SK-N-SH (cell line): Measurements from ENCODE around the gene PDLIM5. TPM values are rescaled to one million over a fixed set of nuclear protein-coding genes. Genes with fewer than 3 reads are reported as not detected.
"Not testable (repeated sequence)": the region's sequence is repeated elsewhere in the genome, so short reads cannot be mapped to it uniquely, and the experiment has no call there.

Source experiments
- CTCF ChIA-PET: fragments of 300-600, 350-600 bp; formaldehyde crosslinking; extraction: SDS; loops from one replicate; lab custom pipeline; 2021; lab: Yijun Ruan, JAX
- POLR2A ChIA-PET: fragments of 350-600 bp; sonication (Branson Sonifier 250); formaldehyde crosslinking; extraction: SDS; loops from one replicate; lab custom pipeline; 2020; ENCODE audit warnings: antibody characterized with exemption, inconsistent platforms; lab: Yijun Ruan, JAX
- DNase-seq: peaks from one replicate; pipeline ENCODE4 v3.0.0; 2012
- H2AFZ ChIP-seq: fragments of 200-600 bp; sonication (generic); 2 replicates; pipeline ENCODE4 v1.8.1; 2016; ENCODE audit warnings: antibody characterized with exemption, mild to moderate bottlenecking, low read depth
- H3F3A ChIP-seq: fragments of 200-600 bp; sonication (generic); replicated peaks from 2 replicates; pipeline ENCODE3; 2016; ENCODE audit warnings: antibody characterized with exemption, mild to moderate bottlenecking; ENCODE audit not compliant: insufficient read depth
- H3K27ac ChIP-seq, 2 experiments: fragments of 200-500 bp in 1 of 2; fragments of 200-600 bp in 1 of 2; sonication (Bioruptor generic) in 1 of 2; sonication (generic), shearing (Covaris generic) in 1 of 2; 2 replicates each; pipeline versions ENCODE4 v1.5.1 to v1.6.1; 2014 to 2016; ENCODE audit warnings: low read depth in 2 of 2, inconsistent platforms in 1 of 2, low read length in 1 of 2, mild to moderate bottlenecking in 1 of 2, mixed read lengths in 1 of 2
- H3K27me3 ChIP-seq: fragments of 200-600 bp; sonication (generic), shearing (Covaris generic); 2 replicates; pipeline ENCODE4 v1.6.1; 2016; ENCODE audit warnings: mixed run types; ENCODE audit not compliant: insufficient read depth
- H3K36me3 ChIP-seq, 2 experiments: fragments of 200-500 bp in 1 of 2; fragments of 200-600 bp in 1 of 2; sonication (Bioruptor generic) in 1 of 2; sonication (generic) in 1 of 2; replicated peaks in 1 of 2; 2 replicates each; pipeline versions ENCODE3 to v1.5.1; 2014 to 2016; ENCODE audit warnings: low read length in 1 of 2, mild to moderate bottlenecking in 1 of 2; ENCODE audit not compliant: insufficient read depth in 2 of 2, control insufficient read depth in 1 of 2
- H3K4me1 ChIP-seq, 2 experiments: fragments of 200-500 bp in 1 of 2; fragments of 200-600 bp in 1 of 2; sonication (Bioruptor generic) in 1 of 2; sonication (generic), shearing (Covaris generic) in 1 of 2; 2 replicates each; pipeline versions ENCODE4 v1.5.1 to v1.6.1; 2014 to 2016; ENCODE audit warnings: low read depth in 1 of 2, low read length in 1 of 2, mixed run types in 1 of 2; ENCODE audit not compliant: insufficient read depth in 2 of 2, control insufficient read depth in 1 of 2
- H3K4me2 ChIP-seq: fragments of 200-600 bp; sonication (generic), shearing (Covaris generic); 2 replicates; pipeline ENCODE4 v1.6.1; 2017; ENCODE audit warnings: mixed run types
- H3K4me3 ChIP-seq, 2 experiments: fragments of 200-500 bp in 1 of 2; fragments of 200-600 bp in 1 of 2; sonication (Bioruptor generic) in 1 of 2; sonication (generic), shearing (Covaris generic) in 1 of 2; 2 replicates each; pipeline versions ENCODE4 v1.5.1 to v1.8.1; 2014 to 2016; ENCODE audit warnings: low read depth in 2 of 2, inconsistent platforms in 1 of 2, low read length in 1 of 2, mild to moderate bottlenecking in 1 of 2, mixed read lengths in 1 of 2, moderate library complexity in 1 of 2
- H3K79me2 ChIP-seq: fragments of 200-600 bp; sonication (generic); 2 replicates; pipeline ENCODE4 v1.8.1; 2017; ENCODE audit warnings: mild to moderate bottlenecking; ENCODE audit not compliant: insufficient read depth
- H3K9ac ChIP-seq: fragments of 200-600 bp; sonication (generic); 2 replicates; pipeline ENCODE4 v1.6.1; 2017; ENCODE audit warnings: mixed run types
- H3K9me2 ChIP-seq: fragments of 200-600 bp; sonication (generic); 2 replicates; pipeline ENCODE4 v1.6.1; 2017; ENCODE audit warnings: mixed run types
- H3K9me3 ChIP-seq: fragments of 200-600 bp; sonication (generic); 2 replicates; pipeline ENCODE4 v1.6.1; 2017; ENCODE audit warnings: mixed run types, mild to moderate bottlenecking, moderate library complexity
- H4K20me1 ChIP-seq: fragments of 200-600 bp; sonication (generic); 2 replicates; pipeline ENCODE4 v1.6.1; 2017; ENCODE audit warnings: mild to moderate bottlenecking, mixed run types; ENCODE audit not compliant: insufficient read depth
- EP300 ChIP-seq, 2 experiments: IDR thresholded peaks; 2 replicates each; pipeline versions ENCODE4 v1.4.0 to v1.6.1; 2012; ENCODE audit warnings: borderline replicate concordance in 1 of 2, low read depth in 1 of 2, low read length in 1 of 2
- FOSL2 ChIP-seq: IDR thresholded peaks from 2 replicates; pipeline ENCODE4 v1.4.0; 2012; ENCODE audit warnings: low read depth, mild to moderate bottlenecking, moderate library complexity, borderline replicate concordance
- JUND ChIP-seq: IDR thresholded peaks from 2 replicates; pipeline ENCODE4 v1.4.0; 2012
- NRF1 ChIP-seq: IDR thresholded peaks from 2 replicates; pipeline ENCODE4 v1.6.1; 2012; ENCODE audit warnings: low read depth, mild to moderate bottlenecking, low read length
- RAD21 ChIP-seq: IDR thresholded peaks from 2 replicates; pipeline ENCODE4 v1.6.1; 2012; ENCODE audit warnings: mild to moderate bottlenecking, low read length
- RXRA ChIP-seq: IDR thresholded peaks from 2 replicates; pipeline ENCODE4 v1.4.0; 2012; ENCODE audit warnings: low read depth, mild to moderate bottlenecking, borderline replicate concordance
- WGBS: methylation state at CpG from one replicate; pipeline ENCODE4 v1.1.6; 2017; ENCODE audit warnings: low lambda C conversion rate; 5-methylcytosine and 5-hydroxymethylcytosine counted together
- polyA plus RNA-seq, 3 experiments: library from polyadenylated mRNA; depleted of rRNA; stranded (reverse); fragments of >200 nt; gene quantifications; 2 replicates each; pipeline ENCODE4 v1.2.3, GENCODE V29; 2012
- TF ChIP-seq, protein P1 (sequence below): fragments of 150-350 bp; IDR thresholded peaks from 2 replicates; pipeline ENCODE4 v1.6.1; 2016; ENCODE audit warnings: mild to moderate bottlenecking, low read depth, low read length
- TF ChIP-seq, protein P2 (sequence below): fragments of 200-600 bp; sonication (generic); IDR thresholded peaks from 2 replicates; pipeline ENCODE4 v1.6.1; 2017; ENCODE audit warnings: antibody characterized with exemption, mild to moderate bottlenecking, moderate library complexity
- TF ChIP-seq, protein P3 (sequence below): IDR thresholded peaks from 2 replicates; pipeline ENCODE4 v1.6.1; 2012; ENCODE audit warnings: mild to moderate bottlenecking, low read depth, low read length, moderate library complexity
- TF ChIP-seq, protein P4 (sequence below): IDR thresholded peaks from 2 replicates; pipeline ENCODE4 v1.4.0; 2012; ENCODE audit warnings: low read depth, borderline replicate concordance

PDLIM5 gene
- polyA plus RNA-seq, 1 of the 3 experiments (the other 2 are of a cell fraction), result 36.7 TPM

DNA sequence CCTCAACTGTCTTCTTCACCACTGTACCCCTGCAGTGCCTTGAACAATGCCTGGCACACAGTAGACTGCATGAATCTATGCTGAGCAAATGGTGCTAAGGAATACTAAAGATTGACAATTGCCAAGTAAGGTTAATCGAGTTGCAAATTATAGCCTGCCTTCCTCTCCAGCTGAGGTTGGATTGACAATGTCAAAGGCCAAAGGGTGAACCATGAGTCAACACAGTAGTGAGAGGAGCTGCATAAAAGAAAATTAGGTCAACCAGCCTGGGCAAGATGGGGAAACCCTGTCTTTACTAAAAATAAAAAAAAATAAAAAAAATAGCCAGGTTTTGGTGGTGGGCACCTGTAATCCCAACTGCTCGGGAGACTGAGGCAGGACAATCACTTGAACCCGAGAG lies 208.9 kb downstream of the PDLIM5 start (continued):
- TF ChIP-seq, protein P1, sequence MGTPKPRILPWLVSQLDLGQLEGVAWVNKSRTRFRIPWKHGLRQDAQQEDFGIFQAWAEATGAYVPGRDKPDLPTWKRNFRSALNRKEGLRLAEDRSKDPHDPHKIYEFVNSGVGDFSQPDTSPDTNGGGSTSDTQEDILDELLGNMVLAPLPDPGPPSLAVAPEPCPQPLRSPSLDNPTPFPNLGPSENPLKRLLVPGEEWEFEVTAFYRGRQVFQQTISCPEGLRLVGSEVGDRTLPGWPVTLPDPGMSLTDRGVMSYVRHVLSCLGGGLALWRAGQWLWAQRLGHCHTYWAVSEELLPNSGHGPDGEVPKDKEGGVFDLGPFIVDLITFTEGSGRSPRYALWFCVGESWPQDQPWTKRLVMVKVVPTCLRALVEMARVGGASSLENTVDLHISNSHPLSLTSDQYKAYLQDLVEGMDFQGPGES, result no peak
- TF ChIP-seq, protein P2, sequence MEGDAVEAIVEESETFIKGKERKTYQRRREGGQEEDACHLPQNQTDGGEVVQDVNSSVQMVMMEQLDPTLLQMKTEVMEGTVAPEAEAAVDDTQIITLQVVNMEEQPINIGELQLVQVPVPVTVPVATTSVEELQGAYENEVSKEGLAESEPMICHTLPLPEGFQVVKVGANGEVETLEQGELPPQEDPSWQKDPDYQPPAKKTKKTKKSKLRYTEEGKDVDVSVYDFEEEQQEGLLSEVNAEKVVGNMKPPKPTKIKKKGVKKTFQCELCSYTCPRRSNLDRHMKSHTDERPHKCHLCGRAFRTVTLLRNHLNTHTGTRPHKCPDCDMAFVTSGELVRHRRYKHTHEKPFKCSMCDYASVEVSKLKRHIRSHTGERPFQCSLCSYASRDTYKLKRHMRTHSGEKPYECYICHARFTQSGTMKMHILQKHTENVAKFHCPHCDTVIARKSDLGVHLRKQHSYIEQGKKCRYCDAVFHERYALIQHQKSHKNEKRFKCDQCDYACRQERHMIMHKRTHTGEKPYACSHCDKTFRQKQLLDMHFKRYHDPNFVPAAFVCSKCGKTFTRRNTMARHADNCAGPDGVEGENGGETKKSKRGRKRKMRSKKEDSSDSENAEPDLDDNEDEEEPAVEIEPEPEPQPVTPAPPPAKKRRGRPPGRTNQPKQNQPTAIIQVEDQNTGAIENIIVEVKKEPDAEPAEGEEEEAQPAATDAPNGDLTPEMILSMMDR, result no peak
- no peak for TF ChIP-seq RXRA
- no peak for TF ChIP-seq JUND
- TF ChIP-seq, protein P3, sequence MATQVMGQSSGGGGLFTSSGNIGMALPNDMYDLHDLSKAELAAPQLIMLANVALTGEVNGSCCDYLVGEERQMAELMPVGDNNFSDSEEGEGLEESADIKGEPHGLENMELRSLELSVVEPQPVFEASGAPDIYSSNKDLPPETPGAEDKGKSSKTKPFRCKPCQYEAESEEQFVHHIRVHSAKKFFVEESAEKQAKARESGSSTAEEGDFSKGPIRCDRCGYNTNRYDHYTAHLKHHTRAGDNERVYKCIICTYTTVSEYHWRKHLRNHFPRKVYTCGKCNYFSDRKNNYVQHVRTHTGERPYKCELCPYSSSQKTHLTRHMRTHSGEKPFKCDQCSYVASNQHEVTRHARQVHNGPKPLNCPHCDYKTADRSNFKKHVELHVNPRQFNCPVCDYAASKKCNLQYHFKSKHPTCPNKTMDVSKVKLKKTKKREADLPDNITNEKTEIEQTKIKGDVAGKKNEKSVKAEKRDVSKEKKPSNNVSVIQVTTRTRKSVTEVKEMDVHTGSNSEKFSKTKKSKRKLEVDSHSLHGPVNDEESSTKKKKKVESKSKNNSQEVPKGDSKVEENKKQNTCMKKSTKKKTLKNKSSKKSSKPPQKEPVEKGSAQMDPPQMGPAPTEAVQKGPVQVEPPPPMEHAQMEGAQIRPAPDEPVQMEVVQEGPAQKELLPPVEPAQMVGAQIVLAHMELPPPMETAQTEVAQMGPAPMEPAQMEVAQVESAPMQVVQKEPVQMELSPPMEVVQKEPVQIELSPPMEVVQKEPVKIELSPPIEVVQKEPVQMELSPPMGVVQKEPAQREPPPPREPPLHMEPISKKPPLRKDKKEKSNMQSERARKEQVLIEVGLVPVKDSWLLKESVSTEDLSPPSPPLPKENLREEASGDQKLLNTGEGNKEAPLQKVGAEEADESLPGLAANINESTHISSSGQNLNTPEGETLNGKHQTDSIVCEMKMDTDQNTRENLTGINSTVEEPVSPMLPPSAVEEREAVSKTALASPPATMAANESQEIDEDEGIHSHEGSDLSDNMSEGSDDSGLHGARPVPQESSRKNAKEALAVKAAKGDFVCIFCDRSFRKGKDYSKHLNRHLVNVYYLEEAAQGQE, result no peak
- TF ChIP-seq EP300 (IDR thresholded peaks at IDR 0.05; ENCODE audit: borderline replicate concordance in 1 of 2, low read depth in 1 of 2, low read length in 1 of 2), result no peak
- TF ChIP-seq RAD21, result no peak
- TF ChIP-seq, protein P4, sequence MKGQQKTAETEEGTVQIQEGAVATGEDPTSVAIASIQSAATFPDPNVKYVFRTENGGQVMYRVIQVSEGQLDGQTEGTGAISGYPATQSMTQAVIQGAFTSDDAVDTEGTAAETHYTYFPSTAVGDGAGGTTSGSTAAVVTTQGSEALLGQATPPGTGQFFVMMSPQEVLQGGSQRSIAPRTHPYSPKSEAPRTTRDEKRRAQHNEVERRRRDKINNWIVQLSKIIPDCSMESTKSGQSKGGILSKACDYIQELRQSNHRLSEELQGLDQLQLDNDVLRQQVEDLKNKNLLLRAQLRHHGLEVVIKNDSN, result no peak
- TF ChIP-seq NRF1, result no peak
- TF ChIP-seq FOSL2, result no peak

DNA sequence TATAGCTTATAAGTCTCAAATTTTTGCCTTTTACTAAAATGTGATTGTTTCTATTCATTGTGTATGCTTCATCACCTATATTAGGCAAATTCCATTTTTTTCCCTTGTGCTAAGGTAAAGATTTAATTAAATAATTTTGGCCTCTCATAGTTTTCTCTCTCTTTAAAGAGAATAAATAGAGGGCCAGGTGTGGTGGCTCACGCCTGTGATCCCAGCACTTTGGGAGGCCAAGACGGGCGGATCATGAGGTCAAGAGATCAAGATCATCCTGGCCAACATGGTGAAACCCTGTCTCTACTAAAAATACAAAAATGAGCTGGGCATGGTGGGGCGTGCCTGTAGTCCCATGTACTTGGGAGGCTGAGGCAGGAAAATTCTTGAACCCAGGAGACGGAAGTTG lies 213.3 kb downstream of the PDLIM5 start:
- POLR2A ChIA-PET, H3K27me3 ChIP-seq, H3K9me2 ChIP-seq, DNase-seq, H4K20me1 ChIP-seq, H3K4me3 ChIP-seq, H3K9me3 ChIP-seq, H2AFZ ChIP-seq, H3K27ac ChIP-seq, H3F3A ChIP-seq, H3K9ac ChIP-seq, H3K79me2 ChIP-seq, H3K4me1 ChIP-seq, H3K4me2 ChIP-seq: not testable (repeated sequence)
- peaks cover 3 to 78% of the 10 kb centered on the region in 2 experiments for H3K36me3 ChIP-seq
- CTCF ChIA-PET, result interaction anchor here (1.5 kb wide), 1 partner anchor 411 kb away, joined by 3 read pairs; no protein-coding TSS in a partner anchor
- WGBS, result 81% methylated on average over 5 of the region's 5 CpGs
